ENCODE data around the gene HOXC12. TPM values are rescaled to one million over a fixed set of nuclear protein-coding genes. Genes with fewer than 3 reads are reported as not detected.

The HOXC12 gene
- total and polyA plus RNA-seq, 2 of the 8 experiments (the other 6 are each of a cell fraction or from before 2014, with no cell fraction given), result not detected

GRCh38 chr12:53961025-53961761, 6.5 kb downstream of the HOXC12 start:
- Histone ChIP-seq H3K4ac (replicated peaks; ENCODE audit: insufficient read length, low read depth, low read length) (no peak overlapping the region), H2BK12ac (ENCODE audit: low read depth, low read length) (no peak overlapping the region), H3K23me2 (ENCODE audit: low read depth, low read length) (no peaks in the 10 kb centered on the region), H2BK120ac (replicated peaks; ENCODE audit: low read depth, low read length) (no peak overlapping the region), H3K23ac (ENCODE audit: insufficient read length) (no peak overlapping the region), H3K9ac (replicated peaks in 1 of 4; ENCODE audit: extremely low read depth in 1 of 4, low read depth in 3 of 4, low read length in 3 of 4) (no peak overlapping the region), H3K14ac (ENCODE audit: insufficient read length) (no peak overlapping the region), H3K36me3 (ENCODE audit: control insufficient read depth in 2 of 4, insufficient read depth in 4 of 4, low read length in 3 of 4) (peaks cover 0 to 8% (median 0%) of the 10 kb centered on the region in 4 experiments; a peak in 1 of 8 replicates), H3K4me3 (ENCODE audit: extremely low read depth in 1 of 4, insufficient read depth in 2 of 4, low read depth in 3 of 4, low read length in 4 of 4) (peak overlapping the region in 1 of 4 experiments; percentile 30; a peak in 1 of 8 replicates), H3K18ac (ENCODE audit: extremely low read depth, low read length) (no peak overlapping the region), H3K27me3 (replicated peaks in 1 of 4; ENCODE audit: control insufficient read depth in 3 of 4, extremely low read depth in 1 of 4, insufficient read depth in 3 of 4, low read length in 3 of 4) (peaks cover 99 to 100% (median 100%) of the 10 kb centered on the region in 4 experiments), H4K20me1 (replicated peaks in 1 of 2; ENCODE audit: control insufficient read depth in 1 of 2, insufficient read depth in 2 of 2, low read length in 2 of 2) (peaks cover 28 to 45% of the 10 kb centered on the region in 2 experiments), H3K56ac (replicated peaks; ENCODE audit: insufficient read length, low read depth, low read length) (no peak overlapping the region), H3K4me1 (replicated peaks in 1 of 4; ENCODE audit: control insufficient read depth in 3 of 4, insufficient read depth in 4 of 4, low read length in 3 of 4) (peaks cover 0 to 4% (median under 1%) of the 10 kb centered on the region in 4 experiments; a peak in 1 of 7 replicates), H2BK5ac (ENCODE audit: low read depth, low read length) (no peak overlapping the region), H4K5ac (ENCODE audit: insufficient read length, low read depth, low read length) (no peak overlapping the region), H2BK20ac (ENCODE audit: low read length) (no peak overlapping the region), H2BK15ac (ENCODE audit: low read length) (no peak overlapping the region), H2AK5ac (ENCODE audit: low read depth, low read length) (no peak overlapping the region), H3K4me2 (ENCODE audit: insufficient read depth in 1 of 2, low read depth in 2 of 2, low read length in 2 of 2) (peak overlapping the region; percentile 19 to 36; a peak in 2 of 4 replicates), H3K9me3 (ENCODE audit: insufficient read depth in 2 of 2, low read depth in 1 of 2, low read length in 1 of 2) (no peaks in the 10 kb centered on the region), H4K91ac (replicated peaks; ENCODE audit: insufficient read length, low read length) (no peak overlapping the region), H4K8ac (ENCODE audit: extremely low read depth, insufficient read depth, low read length) (peak overlapping the region; percentile 84; the same call in 1 of the 2 replicates), H3K79me1 (ENCODE audit: low read depth, low read length) (no peaks in the 10 kb centered on the region), H3K79me2 (ENCODE audit: control insufficient read depth in 1 of 2, insufficient read depth in 2 of 2, low read length in 2 of 2) (no peaks in the 10 kb centered on the region), H3K27ac (ENCODE audit: low read depth, low read length) (no peak overlapping the region), H2AFZ (ENCODE audit: low read length) (no peak overlapping the region)
- POLR2A ChIA-PET (ENCODE audit: partially characterized antibody), result interaction anchor here (0.6 to 1.4 kb wide), 2 partner anchors 9 to 18 kb away, joined by 3 read pairs; no protein-coding TSS in a partner anchor
- CTCF ChIA-PET (ENCODE audit: partially characterized antibody), result interaction anchor here (0.8 to 1.6 kb wide), 12 partner anchors 9 to 418 kb away, joined by 3 to 10 read pairs (median 3); partner anchors contain the start of gene HOXC10
- DNase-seq (ENCODE audit: low read depth in 1 of 2, low spot score in 2 of 2) (no peak), FAIRE-seq (no peak)
- WGBS, 2 experiments (ENCODE audit: extremely low coverage in 1 of 2, insufficient coverage in 1 of 2, insufficient read length in 1 of 2, insufficient replicate concordance in 2 of 2, low coverage in 1 of 2, low lambda C conversion rate in 2 of 2, missing lambda C conversion rate in 1 of 2), result 7% methylated on average over 68 of the region's 72 CpGs; no CpG with 5 or more reads in 1 of the 2 experiments
- TF ChIP-seq JUN (IDR thresholded peaks at IDR 0.05; ENCODE audit: low read depth, low read length) (no peak), SP4 (IDR thresholded peaks at IDR 0.05; ENCODE audit: low read length) (no peak), SIX5 (IDR thresholded peaks at IDR 0.05; ENCODE audit: low read depth, low read length) (no peak), SP2 (IDR thresholded peaks at IDR 0.05; ENCODE audit: low read length) (no peak), SP1 (IDR thresholded peaks at IDR 0.05; ENCODE audit: low read depth, low read length) (no peak), BACH1 (IDR thresholded peaks at IDR 0.05; ENCODE audit: low read length) (no peak), SUZ12 (IDR thresholded peaks at IDR 0.05; ENCODE audit: low read length) (peak; percentile 99), JUND (IDR thresholded peaks at IDR 0.05; ENCODE audit: low read length) (no peak), MAFK (IDR thresholded peaks at IDR 0.05; ENCODE audit: low read depth, low read length) (no peak), TEAD4 (IDR thresholded peaks at IDR 0.05; ENCODE audit: low read depth, low read length) (no peak), FOSL1 (IDR thresholded peaks at IDR 0.05; ENCODE audit: insufficient read depth, low read depth, low read length) (no peak), CBX5 (IDR thresholded peaks at IDR 0.05; ENCODE audit: low read depth, low read length) (no peak), PHF8 (conservative IDR thresholded peaks at IDR 0.05; ENCODE audit: low read depth, low read length) (no peak)
- TF ChIP-seq, protein P1, sequence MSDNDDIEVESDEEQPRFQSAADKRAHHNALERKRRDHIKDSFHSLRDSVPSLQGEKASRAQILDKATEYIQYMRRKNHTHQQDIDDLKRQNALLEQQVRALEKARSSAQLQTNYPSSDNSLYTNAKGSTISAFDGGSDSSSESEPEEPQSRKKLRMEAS (IDR thresholded peaks at IDR 0.05), result no peak

Measured in H1 (cell line).